ENCODE results near the gene RPA3.

RPA3 gene

DNA sequence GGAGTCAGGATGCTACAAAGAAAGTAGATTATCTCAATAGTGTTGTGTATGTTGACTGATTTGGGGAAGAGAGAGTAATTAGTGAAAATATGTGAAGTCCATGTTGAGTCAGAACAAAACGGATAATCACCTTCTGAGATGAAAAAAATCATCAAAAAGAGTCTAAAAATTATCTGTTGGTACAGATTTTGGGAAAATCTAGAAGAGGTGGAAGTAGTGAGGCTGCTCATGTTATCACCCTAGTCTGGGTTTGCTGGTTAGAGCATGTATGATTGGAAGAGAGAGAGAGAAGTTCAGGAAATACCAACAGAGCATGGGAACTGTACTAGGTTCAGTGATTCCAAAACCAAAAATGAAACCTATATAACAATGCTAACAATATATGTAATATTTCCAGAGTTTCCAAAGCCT is 12.3 kb downstream of the RPA3 start:
- POLR2A ChIA-PET, result no interaction called here
- CTCF ChIA-PET, result no interaction called here

GRCh38 chr7:7705318-7705717 is 13.1 kb downstream of the RPA3 start:
- H3K4me3 ChIP-seq (ENCODE audit: low read depth, low read length), result no peak overlapping the region
- H3K9me3 ChIP-seq (ENCODE audit: control insufficient read depth, insufficient read depth, low read depth, low read length), result no peaks in the 10 kb centered on the region
- peaks cover 11% of the 10 kb centered on the region for H3K4me1 ChIP-seq (ENCODE audit: control insufficient read depth, insufficient read depth, low read length)
- POLR2A ChIA-PET, result no interaction called here
- H3K27ac ChIP-seq (ENCODE audit: extremely low read depth, low read depth, low read length), result no peak overlapping the region
- H3K36me3 ChIP-seq (ENCODE audit: control insufficient read depth in 2 of 2, insufficient read depth in 1 of 2, low read length in 2 of 2), result no peaks in the 10 kb centered on the region
- TF ChIP-seq ZNF600 (tag by site-specific recombination; IDR thresholded peaks at IDR 0.05) (no peak), GLIS1 (tag by site-specific recombination; IDR thresholded peaks at IDR 0.05) (no peak)
- CTCF ChIA-PET, result no interaction called here

More for the DNA sequence above, 12.3 kb downstream of the RPA3 start:
- no peaks in the 10 kb centered on the region for H3K9me3 ChIP-seq (ENCODE audit: control insufficient read depth, insufficient read depth, low read depth, low read length)
- H3K4me1 ChIP-seq (ENCODE audit: control insufficient read depth, insufficient read depth, low read length), result peaks cover 11% of the 10 kb centered on the region
- no peak overlapping the region for H3K27ac ChIP-seq (ENCODE audit: extremely low read depth, low read depth, low read length)
- TF ChIP-seq ZNF114 (tag by site-specific recombination; IDR thresholded peaks at IDR 0.05), result no peak
- TF ChIP-seq ZNF423 (tag by site-specific recombination; IDR thresholded peaks at IDR 0.05), result no peak
- no peak for TF ChIP-seq ZNF416 (tag by site-specific recombination; IDR thresholded peaks at IDR 0.05)
- no peak for TF ChIP-seq ZNF488 (tag by site-specific recombination; IDR thresholded peaks at IDR 0.05)
- no peak for TF ChIP-seq ZNF211 (tag by site-specific recombination; IDR thresholded peaks at IDR 0.05; ENCODE audit: low read depth)
- TF ChIP-seq ZNF514 (tag by site-specific recombination; IDR thresholded peaks at IDR 0.05), result no peak
- TF ChIP-seq ZNF426 (tag by site-specific recombination; IDR thresholded peaks at IDR 0.05), result no peak
- no peak for TF ChIP-seq PBX3 (CRISPR knock-in tag; IDR thresholded peaks at IDR 0.05)
- no peak for TF ChIP-seq ZEB2 (tag by site-specific recombination; IDR thresholded peaks at IDR 0.05)
- TF ChIP-seq ZBTB49 (tag by site-specific recombination; IDR thresholded peaks at IDR 0.05; ENCODE audit: low read depth), result no peak
- no peak for TF ChIP-seq SP2 (tag by site-specific recombination; IDR thresholded peaks at IDR 0.05)
- TF ChIP-seq ZNF629 (tag by site-specific recombination; IDR thresholded peaks at IDR 0.05), result no peak
- TF ChIP-seq ZNF768 (tag by site-specific recombination; IDR thresholded peaks at IDR 0.05), result no peak
- no peak for TF ChIP-seq YY1 (tag by site-specific recombination; IDR thresholded peaks at IDR 0.05)
- no peaks in the 10 kb centered on the region for H3K36me3 ChIP-seq (ENCODE audit: control insufficient read depth in 2 of 2, insufficient read depth in 1 of 2, low read length in 2 of 2)
- H3K4me3 ChIP-seq (ENCODE audit: low read depth, low read length), result no peak overlapping the region

DNA sequence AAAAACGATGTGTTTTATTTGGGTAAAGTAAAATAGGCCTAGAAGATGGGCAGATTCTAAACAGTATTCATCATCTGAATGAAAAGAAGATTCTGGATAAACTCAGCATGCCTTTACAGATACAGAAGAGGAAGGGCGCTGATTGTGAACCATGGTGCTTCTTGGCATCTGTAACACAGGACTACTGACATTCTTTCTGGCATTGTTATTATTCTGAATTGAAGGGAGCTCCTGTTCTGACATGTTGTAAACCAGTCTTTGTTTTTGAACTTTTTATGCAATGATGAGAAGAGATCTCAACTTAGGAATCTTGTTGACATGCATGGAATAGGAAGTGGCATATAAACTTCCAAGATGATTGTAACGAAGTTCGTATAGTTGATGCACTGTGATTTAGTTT is 13.5 kb downstream of the RPA3 start:
- H3K9me3 ChIP-seq (ENCODE audit: control insufficient read depth, insufficient read depth, low read depth, low read length), result no peaks in the 10 kb centered on the region
- TF ChIP-seq ZNF664 (tag by site-specific recombination; IDR thresholded peaks at IDR 0.05), result no peak
- no peak for TF ChIP-seq ZNF169 (tag by site-specific recombination; IDR thresholded peaks at IDR 0.05)
- TF ChIP-seq GLIS2 (tag by site-specific recombination; IDR thresholded peaks at IDR 0.05), result no peak
- no peak for TF ChIP-seq ZNF585B (tag by site-specific recombination; IDR thresholded peaks at IDR 0.05)
- no peak for TF ChIP-seq ZBTB6 (tag by site-specific recombination; IDR thresholded peaks at IDR 0.05)
- TF ChIP-seq ZNF621 (tag by site-specific recombination; IDR thresholded peaks at IDR 0.05), result no peak
- TF ChIP-seq BCL6B (tag by site-specific recombination; IDR thresholded peaks at IDR 0.05), result no peak
- TF ChIP-seq HOXD13 (CRISPR knock-in tag; IDR thresholded peaks at IDR 0.05; ENCODE audit: borderline replicate concordance), result no peak
- TF ChIP-seq HOXC10 (CRISPR knock-in tag; IDR thresholded peaks at IDR 0.05), result no peak
- H3K4me1 ChIP-seq (ENCODE audit: control insufficient read depth, insufficient read depth, low read length), result peaks cover 11% of the 10 kb centered on the region
- CTCF ChIA-PET, result interaction anchor here (0.6 kb wide), 1 partner anchor 10 kb away, joined by 3 read pairs; no protein-coding TSS in a partner anchor
- no peak overlapping the region for H3K4me3 ChIP-seq (ENCODE audit: low read depth, low read length)
- H3K36me3 ChIP-seq (ENCODE audit: control insufficient read depth in 2 of 2, insufficient read depth in 1 of 2, low read length in 2 of 2), result no peaks in the 10 kb centered on the region
- no peak overlapping the region for H3K27ac ChIP-seq (ENCODE audit: extremely low read depth, low read depth, low read length)
- POLR2A ChIA-PET, result no interaction called here

All from HEK293 (cell line).